Mesendoderm (in vitro differentiated cells): Measurements from ENCODE around the gene SSUH2.
"Not testable (repeated sequence)": the region's sequence is repeated elsewhere in the genome, so short reads cannot be mapped to it uniquely, and the experiment has no call there.

Experiments used
- DNase-seq: peaks from one replicate; pipeline ENCODE4 v3.0.0; 2013
- H2AK5ac ChIP-seq: 2 replicates; pipeline ENCODE4 v1.6.1; 2013; ENCODE audit warnings: low read length, inconsistent platforms
- H2BK120ac ChIP-seq: 2 replicates; pipeline ENCODE4 v1.6.1; 2013; ENCODE audit warnings: low read depth, mild to moderate bottlenecking, low read length, moderate library complexity, mixed read lengths
- H2BK15ac ChIP-seq: replicated peaks from 2 replicates; pipeline ENCODE4 v1.6.1; 2013; ENCODE audit warnings: low read depth, mild to moderate bottlenecking, moderate library complexity
- H2BK5ac ChIP-seq: 2 replicates; pipeline ENCODE4 v1.6.1; 2013; ENCODE audit warnings: low read length, inconsistent platforms
- H3K18ac ChIP-seq: 2 replicates; pipeline ENCODE4 v1.6.1; 2013; ENCODE audit warnings: mild to moderate bottlenecking, low read length, mixed read lengths
- H3K23ac ChIP-seq: one replicate; pipeline ENCODE4 v1.6.1; 2013; ENCODE audit warnings: low read length
- H3K27ac ChIP-seq: 2 replicates; pipeline ENCODE4 v1.5.1; 2013; ENCODE audit warnings: low read depth, mild to moderate bottlenecking, inconsistent platforms, low read length, moderate library complexity
- H3K27me3 ChIP-seq: 2 replicates; pipeline ENCODE4 v1.6.1; 2013; ENCODE audit warnings: low read length, control low read depth, mild to moderate bottlenecking, inconsistent platforms; ENCODE audit not compliant: insufficient read depth, poor library complexity
- H3K36me3 ChIP-seq: 2 replicates; pipeline ENCODE4 v1.6.1; 2013; ENCODE audit warnings: low read length, inconsistent platforms; ENCODE audit not compliant: control insufficient read depth, insufficient read depth
- H3K4ac ChIP-seq: one replicate; pipeline ENCODE4 v1.6.1; 2013; ENCODE audit warnings: low read depth, mild to moderate bottlenecking, low read length, moderate library complexity
- H3K4me1 ChIP-seq: 2 replicates; pipeline ENCODE4 v1.6.1; 2013; ENCODE audit warnings: low read depth, low read length, inconsistent platforms; ENCODE audit not compliant: control insufficient read depth
- H3K4me2 ChIP-seq: 2 replicates; pipeline ENCODE4 v1.6.1; 2013; ENCODE audit warnings: low read length
- H3K4me3 ChIP-seq: 2 replicates; pipeline ENCODE4 v1.5.1; 2013; ENCODE audit warnings: mild to moderate bottlenecking, low read length
- H3K56ac ChIP-seq: one replicate; pipeline ENCODE4 v1.6.1; 2013; ENCODE audit warnings: low read length
- H3K79me1 ChIP-seq: 2 replicates; pipeline ENCODE4 v1.6.1; 2013; ENCODE audit warnings: low read length, inconsistent platforms
- H3K79me2 ChIP-seq: 2 replicates; pipeline ENCODE4 v1.6.1; 2013; ENCODE audit warnings: mild to moderate bottlenecking, low read length; ENCODE audit not compliant: control insufficient read depth, insufficient read depth
- H3K9ac ChIP-seq: 2 replicates; pipeline ENCODE4 v1.6.1; 2013; ENCODE audit warnings: low read length, inconsistent platforms
- H4K5ac ChIP-seq: one replicate; pipeline ENCODE4 v1.6.1; 2013; ENCODE audit warnings: low read length
- H4K8ac ChIP-seq: one replicate; pipeline ENCODE4 v1.6.1; 2013; ENCODE audit warnings: low read depth, mild to moderate bottlenecking, control low read depth, low read length, moderate library complexity
- WGBS: extraction: QIAGEN DNeasy Blood & Tissue Kit; methylation state at CpG from one replicate; pipeline ENCODE4 v1.1.7; 2013; ENCODE audit warnings: low lambda C conversion rate, missing lambda C conversion rate; ENCODE audit not compliant: insufficient coverage; ENCODE audit errors: extremely low coverage; 5-methylcytosine and 5-hydroxymethylcytosine counted together

The SSUH2 gene

DNA sequence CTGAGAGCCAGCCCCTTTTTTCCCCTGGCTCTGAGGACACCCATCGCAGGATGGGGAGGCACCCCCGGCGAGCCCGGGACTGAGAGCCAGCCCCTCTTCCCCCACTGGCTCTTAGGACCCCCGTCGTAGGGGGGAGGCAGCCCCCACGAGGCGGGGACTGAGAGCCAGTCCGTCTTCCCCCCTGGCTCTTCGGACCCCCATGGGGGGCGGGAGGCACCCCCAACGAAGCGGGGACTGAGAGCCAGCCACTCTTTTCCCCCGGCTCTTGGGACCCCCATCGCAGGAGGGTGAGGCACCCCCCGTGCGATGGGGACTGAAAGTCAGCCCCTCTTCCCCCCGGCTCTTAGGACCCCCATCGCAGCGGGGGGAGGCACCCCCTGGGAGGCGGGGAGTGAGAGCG, 36.8 kb upstream of the SSUH2 start:
- no peaks in the 10 kb centered on the region for H3K36me3 ChIP-seq
- H3K9ac ChIP-seq, result no peak overlapping the region
- WGBS, result no CpG with 5 or more reads among the region's 22 CpGs
- H3K27ac ChIP-seq, result peak overlapping the region; percentile 62
- H3K27me3 ChIP-seq, result no peaks in the 10 kb centered on the region
- no peak overlapping the region for H3K4me3 ChIP-seq
- H2BK5ac ChIP-seq, result no peak overlapping the region
- H2BK15ac ChIP-seq, result no peak overlapping the region
- no peak overlapping the region for H4K8ac ChIP-seq
- no peaks in the 10 kb centered on the region for H3K79me1 ChIP-seq
- H3K56ac ChIP-seq, result no peak overlapping the region
- no peak overlapping the region for H3K23ac ChIP-seq
- H3K4me2 ChIP-seq, result no peak overlapping the region
- H4K5ac ChIP-seq, result no peak overlapping the region
- H3K4ac ChIP-seq, result no peak overlapping the region
- no peak overlapping the region for H2BK120ac ChIP-seq
- no peak for DNase-seq
- no peaks in the 10 kb centered on the region for H3K4me1 ChIP-seq
- H3K18ac ChIP-seq, result peak overlapping the region; percentile 42
- H2AK5ac ChIP-seq, result no peak overlapping the region
- H3K79me2 ChIP-seq, result no peaks in the 10 kb centered on the region

GRCh38 chr3:8679817-8680553, 35.4 kb upstream of the SSUH2 start:
- not testable (repeated sequence) for H3K27ac ChIP-seq, H3K4ac ChIP-seq, H4K8ac ChIP-seq, H3K79me1 ChIP-seq, H3K23ac ChIP-seq, H3K27me3 ChIP-seq, H3K36me3 ChIP-seq, H3K4me2 ChIP-seq, H2BK15ac ChIP-seq, H2AK5ac ChIP-seq, H3K79me2 ChIP-seq, H3K18ac ChIP-seq, H3K4me1 ChIP-seq, H2BK120ac ChIP-seq, H4K5ac ChIP-seq, H3K4me3 ChIP-seq, H2BK5ac ChIP-seq, H3K9ac ChIP-seq
- H3K56ac ChIP-seq, result peak overlapping the region; percentile 2
- peak; percentile 65 for DNase-seq
- no CpG with 5 or more reads among the region's 13 CpGs for WGBS

DNA sequence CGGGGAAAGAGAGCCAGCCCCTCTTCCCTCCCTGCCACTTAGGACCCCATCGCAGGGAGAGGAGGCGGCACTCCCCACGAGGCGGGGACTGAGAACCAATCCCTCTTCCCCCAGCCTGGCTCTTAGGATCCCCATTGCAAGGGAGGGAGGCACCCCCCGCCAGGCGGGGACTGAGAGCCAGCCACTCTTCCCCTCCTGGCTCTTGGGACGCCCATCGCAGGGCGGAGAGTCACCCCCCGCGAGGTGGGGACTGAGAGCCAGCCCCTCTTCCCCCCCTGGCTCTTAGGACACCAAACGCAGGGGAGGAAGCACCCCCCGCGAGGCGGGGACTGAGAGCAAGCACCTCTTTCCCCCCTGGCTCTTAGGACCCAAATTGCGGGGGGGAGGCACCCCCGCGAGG, 34.2 kb upstream of the SSUH2 start:
- Histone ChIP-seq H2BK5ac (no peak overlapping the region), H3K4me3 (no peak overlapping the region), H2AK5ac (no peak overlapping the region), H3K79me2 (no peaks in the 10 kb centered on the region), H3K4me2 (no peak overlapping the region), H3K27ac (no peak overlapping the region), H2BK120ac (no peak overlapping the region), H3K9ac (no peak overlapping the region), H3K23ac (no peak overlapping the region), H4K8ac (no peak overlapping the region), H3K56ac (peak overlapping the region; percentile 37), H3K79me1 (no peaks in the 10 kb centered on the region), H3K27me3 (no peaks in the 10 kb centered on the region), H3K36me3 (no peaks in the 10 kb centered on the region), H3K18ac (peak overlapping the region; percentile 26), H4K5ac (no peak overlapping the region), H2BK15ac (no peak overlapping the region), H3K4me1 (no peaks in the 10 kb centered on the region), H3K4ac (no peak overlapping the region)
- DNase-seq, result no peak
- WGBS, result no CpG with 5 or more reads among the region's 19 CpGs

DNA sequence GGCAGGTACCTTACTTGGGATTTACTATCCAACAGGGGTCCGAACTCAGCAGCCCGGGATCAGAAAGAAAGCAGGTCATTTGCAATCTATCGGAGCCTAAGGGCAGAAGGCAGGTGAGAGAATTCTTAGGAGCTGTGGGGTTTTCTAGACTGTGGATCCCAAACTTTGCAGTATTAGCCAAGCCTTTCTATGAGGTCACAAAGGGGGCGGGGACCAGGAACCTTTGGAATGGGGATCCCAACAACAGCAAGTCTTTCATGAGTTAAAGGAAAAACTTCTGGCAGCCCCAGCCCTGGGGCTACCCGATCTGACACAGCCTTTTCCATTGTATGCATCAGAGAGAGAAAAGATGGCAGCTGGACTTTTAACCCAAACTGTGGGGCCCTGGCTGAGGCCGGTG, 32.7 kb upstream of the SSUH2 start:
- not testable (repeated sequence) for H3K4ac ChIP-seq, H4K5ac ChIP-seq, H3K4me2 ChIP-seq, H3K27ac ChIP-seq, H2BK15ac ChIP-seq, H3K4me1 ChIP-seq, H3K18ac ChIP-seq, H4K8ac ChIP-seq, H2AK5ac ChIP-seq, H3K23ac ChIP-seq, H2BK5ac ChIP-seq, H3K36me3 ChIP-seq, H3K9ac ChIP-seq, H3K56ac ChIP-seq, H2BK120ac ChIP-seq, H3K79me2 ChIP-seq, H3K4me3 ChIP-seq, H3K79me1 ChIP-seq, H3K27me3 ChIP-seq
- peak; percentile 71 for DNase-seq
- no CpG with 5 or more reads among the region's 6 CpGs for WGBS

DNA sequence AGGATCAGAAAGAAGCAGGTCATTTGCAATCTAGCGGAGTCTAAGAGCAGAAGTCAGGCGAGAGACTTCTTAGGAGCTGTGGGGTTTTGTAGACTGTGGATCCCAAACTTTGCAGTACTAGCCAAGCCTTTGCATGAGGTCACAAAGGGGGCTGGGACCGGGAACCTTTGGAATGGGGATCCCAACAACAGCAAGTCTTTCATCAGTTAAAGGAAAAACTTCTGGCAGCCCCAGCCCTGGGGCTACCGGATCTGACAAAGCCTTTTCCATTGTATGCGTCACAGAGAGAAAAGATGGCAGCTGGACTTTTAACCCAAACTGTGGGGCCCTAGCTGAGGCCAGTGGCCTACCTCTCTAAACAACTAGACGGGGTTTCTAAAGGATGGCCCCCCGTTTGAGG, 31.0 kb upstream of the SSUH2 start:
- H3K4me3 ChIP-seq, result not testable (repeated sequence)

More for the DNA sequence above, 31.0 kb upstream of the SSUH2 start:
- H3K4me2 ChIP-seq, H2BK120ac ChIP-seq, H3K4ac ChIP-seq, H3K27me3 ChIP-seq, H3K4me1 ChIP-seq, H3K79me1 ChIP-seq, H2AK5ac ChIP-seq, H3K18ac ChIP-seq, H4K8ac ChIP-seq, H2BK15ac ChIP-seq, H3K27ac ChIP-seq, H3K36me3 ChIP-seq, H4K5ac ChIP-seq, H3K9ac ChIP-seq, H2BK5ac ChIP-seq, H3K79me2 ChIP-seq, H3K23ac ChIP-seq: not testable (repeated sequence)
- no CpG with 5 or more reads among the region's 7 CpGs for WGBS
- peak; percentile 63 for DNase-seq
- peak overlapping the region; percentile 7 for H3K56ac ChIP-seq
